GM19372 (cell line): ENCODE measurements around the gene RPL21.
"Not testable (repeated sequence)": the region's sequence is repeated elsewhere in the genome, so short reads cannot be mapped to it uniquely, and the experiment has no call there.

ENCODE experiments used
- ATAC-seq: cut with Tn5 transposase; IDR thresholded peaks from one replicate; pipeline ENCODE4 v1.9.1; 2021; ENCODE audit warnings: mild to moderate bottlenecking, low read depth, moderate library complexity; ENCODE audit not compliant: unreplicated experiment

The RPL21 gene

GRCh38 chr13:27283906-27284493 lies 32.6 kb downstream of the RPL21 start:
- ATAC-seq: no peak

GRCh38 chr13:27288392-27288791 lies 37.0 kb downstream of the RPL21 start:
- ATAC-seq: no peak

GRCh38 chr13:27289011-27289665 lies 37.8 kb downstream of the RPL21 start:
- no peak for ATAC-seq

GRCh38 chr13:27290715-27291114 lies 39.4 kb downstream of the RPL21 start:
- ATAC-seq: no peak

DNA sequence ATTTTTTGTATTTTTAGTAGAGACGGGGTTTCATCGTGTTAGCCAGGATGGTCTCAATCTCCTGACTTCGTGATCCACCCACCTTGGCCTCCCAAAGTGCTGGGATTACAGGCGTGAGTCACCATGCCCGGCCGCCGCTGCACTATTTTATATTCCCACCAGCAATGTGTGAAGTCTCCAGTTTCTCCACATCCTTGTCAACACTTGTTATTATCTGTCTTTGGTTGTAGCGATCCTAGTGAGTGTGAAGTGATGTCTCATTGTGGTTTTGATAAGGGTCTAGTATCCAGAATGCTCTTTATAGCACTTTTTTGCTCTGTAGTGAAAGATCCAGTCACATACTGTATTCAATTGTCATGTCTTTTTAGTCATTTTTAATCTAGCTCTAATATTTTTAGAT lies 40.6 kb downstream of the RPL21 start:
- not testable (repeated sequence) for ATAC-seq

- ATAC-seq: no peak
Measured at GRCh38 chr13:27293076-27293691, 41.8 kb downstream of the RPL21 start.

DNA sequence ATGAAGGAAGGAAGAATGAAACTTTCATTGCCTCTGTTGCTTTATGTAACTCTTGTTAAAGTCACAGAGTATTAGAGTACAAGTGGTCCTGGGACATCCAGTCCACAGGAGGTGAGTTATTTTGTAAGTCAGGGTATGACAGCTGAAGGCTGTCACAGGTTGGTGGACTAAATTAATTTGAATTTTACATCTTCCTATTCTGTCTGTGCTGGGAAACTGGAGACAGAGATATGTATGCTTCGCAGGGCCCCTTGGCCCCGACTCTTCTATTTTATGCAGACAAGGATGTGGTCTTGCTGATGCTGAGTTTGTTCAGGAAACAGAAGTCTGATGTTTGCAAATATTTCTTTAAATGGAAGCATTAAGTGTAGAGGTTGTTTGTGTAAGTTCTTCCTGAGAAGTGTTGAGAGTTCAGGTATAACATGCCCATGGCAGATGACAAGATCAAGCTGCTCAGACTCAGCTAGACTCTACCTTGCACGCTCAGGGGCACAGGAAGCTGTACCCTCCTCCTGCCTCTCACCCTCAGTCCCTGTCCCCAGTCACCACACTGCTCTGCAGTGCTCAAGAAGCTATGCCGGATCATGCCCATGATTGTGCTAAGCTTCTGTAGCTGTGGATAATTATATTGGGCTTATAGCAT lies 42.6 kb downstream of the RPL21 start:
- ATAC-seq: no peak

- ATAC-seq: no peak
Measured at GRCh38 chr13:27295096-27295495, 43.7 kb downstream of the RPL21 start.

- ATAC-seq: no peak
Measured at GRCh38 chr13:27295660-27296059, 44.3 kb downstream of the RPL21 start.

DNA sequence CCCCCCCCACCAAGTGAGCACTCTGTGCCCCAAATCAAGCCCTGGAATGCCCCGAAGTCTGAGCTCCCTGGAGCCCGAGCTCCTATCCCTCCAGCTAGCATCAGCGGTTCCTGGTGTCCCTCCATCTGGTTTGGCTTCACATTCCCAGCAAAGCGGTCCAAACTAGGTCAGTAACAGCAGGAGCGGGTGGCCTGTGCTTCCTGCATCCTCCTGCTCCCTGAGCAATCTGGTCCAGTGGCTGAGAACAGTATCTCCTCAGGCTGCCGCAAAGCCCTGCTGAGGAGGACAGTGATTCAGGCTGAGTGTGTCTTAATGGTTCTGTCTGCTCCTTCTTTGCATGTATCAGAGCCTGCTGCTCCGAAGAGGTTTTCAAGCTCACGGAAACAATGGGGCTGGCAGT lies 45.1 kb downstream of the RPL21 start:
- ATAC-seq: no peak

DNA sequence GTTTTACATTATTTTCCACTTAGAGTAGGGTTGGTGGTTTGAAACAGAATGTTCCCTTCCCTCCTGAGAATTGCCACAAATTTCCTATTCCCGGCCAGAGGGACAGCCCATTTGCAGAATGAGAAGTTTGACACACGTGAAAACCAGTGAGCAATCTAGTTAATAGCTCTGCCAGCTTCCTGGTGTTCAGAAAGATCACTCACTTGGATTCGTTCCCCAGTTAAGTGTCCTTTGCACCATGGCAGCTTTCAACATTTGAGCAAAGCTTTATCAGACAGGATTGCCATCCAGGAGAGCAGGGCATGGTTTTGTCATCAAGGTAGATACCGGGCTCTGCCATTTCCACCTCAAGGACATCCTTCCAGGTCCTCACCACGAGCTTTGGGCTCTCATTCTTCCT lies 47.5 kb downstream of the RPL21 start:
- ATAC-seq: no peak

DNA sequence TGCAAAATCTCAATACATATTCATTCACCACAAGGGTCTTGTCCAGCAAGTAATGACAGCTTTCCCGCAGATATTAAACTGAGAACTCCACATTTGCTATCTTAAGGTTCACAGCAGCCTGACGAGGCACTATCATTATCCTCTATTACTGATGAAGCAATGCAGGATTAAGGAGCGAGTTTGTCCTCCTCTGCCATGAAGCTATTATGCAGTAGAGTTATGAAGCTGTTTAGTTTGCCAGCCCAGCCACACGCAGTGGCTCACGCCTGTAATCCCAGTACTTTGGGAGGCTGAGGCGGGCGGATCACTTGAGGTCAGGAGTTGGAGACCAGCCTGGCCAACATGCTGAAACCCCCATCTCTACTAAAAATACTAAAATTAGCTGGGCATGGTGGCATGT lies 49.0 kb downstream of the RPL21 start:
- not testable (repeated sequence) for ATAC-seq

- no peak for ATAC-seq
Measured at GRCh38 chr13:27300941-27301586, 49.7 kb downstream of the RPL21 start.

DNA sequence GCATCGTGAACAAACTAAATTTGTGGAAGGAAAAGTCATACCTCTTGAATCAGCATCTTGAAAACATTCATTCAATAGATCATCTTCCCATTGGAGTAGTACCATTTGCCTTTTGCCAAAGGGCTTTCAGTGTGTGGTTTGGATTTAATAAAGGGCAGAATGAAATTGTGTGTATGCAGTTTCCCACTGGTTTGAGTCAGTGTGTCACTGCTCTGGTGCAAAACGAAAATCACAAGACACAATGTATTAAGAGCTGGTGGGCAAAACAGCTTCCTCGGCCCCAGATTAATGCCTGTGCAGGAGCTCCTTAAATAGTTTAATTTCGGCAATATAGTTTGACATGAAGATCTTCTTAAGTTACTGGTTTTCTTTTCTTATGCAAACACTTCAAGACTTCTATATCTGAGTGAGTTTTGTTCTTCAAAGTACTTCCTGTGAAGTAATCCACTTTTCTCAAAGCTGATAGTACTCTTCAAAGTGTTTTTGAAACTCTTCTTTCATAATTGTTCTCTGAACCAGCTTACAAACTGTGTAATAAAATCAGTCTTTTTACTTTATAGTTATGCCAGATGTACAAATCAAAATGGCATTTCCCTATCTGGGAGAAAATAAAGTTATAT lies 51.4 kb downstream of the RPL21 start:
- no peak for ATAC-seq

GRCh38 chr13:27304099-27304498 lies 52.7 kb downstream of the RPL21 start:
- no peak for ATAC-seq

DNA sequence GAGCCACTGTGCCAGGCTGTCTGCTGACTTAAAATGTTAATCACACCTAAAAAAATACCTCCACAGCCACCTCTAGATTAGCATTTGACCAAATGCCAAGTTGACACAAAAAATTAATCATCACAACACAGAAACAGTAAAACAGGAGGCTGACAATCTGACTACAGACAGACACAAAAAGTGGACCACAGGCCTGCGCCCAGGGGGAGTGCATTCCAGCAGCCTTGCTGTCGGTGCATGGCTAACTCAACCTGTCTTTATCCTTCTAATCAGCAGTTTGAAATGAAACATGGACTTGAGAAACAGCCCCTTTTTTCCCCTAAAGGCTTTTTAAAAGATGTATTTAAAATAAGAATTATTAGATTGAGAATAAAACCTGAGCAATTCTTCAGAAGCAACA lies 53.3 kb downstream of the RPL21 start:
- no peak for ATAC-seq
